ENCODE data around the gene ST3GAL2.

DNA sequence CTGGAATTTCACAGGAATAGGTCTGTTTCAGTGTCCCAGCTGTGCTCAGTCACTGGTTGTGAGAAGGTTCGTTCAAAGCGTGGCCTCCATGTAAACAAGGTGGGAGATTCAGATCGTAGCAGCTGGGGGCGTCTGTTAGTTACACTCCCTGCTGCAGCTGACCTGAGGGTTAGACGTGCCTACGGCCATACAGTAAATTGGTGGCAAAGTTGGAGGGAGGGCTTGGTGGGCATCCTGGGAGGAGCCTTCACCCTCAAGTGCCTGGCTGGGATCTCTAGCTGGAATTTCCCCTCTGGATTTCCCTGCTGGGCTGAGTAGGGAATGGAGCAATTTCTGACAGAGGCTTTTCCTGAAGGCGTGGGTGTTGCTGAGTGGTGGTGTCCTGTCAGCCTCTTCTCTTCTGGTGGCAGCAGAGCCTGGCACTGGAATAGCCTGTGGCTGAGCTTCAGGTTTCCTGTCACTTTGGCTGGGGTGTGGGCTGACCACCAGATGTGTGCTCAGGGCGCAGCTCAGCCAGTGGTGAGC, 21.9 kb upstream of the ST3GAL2 start:
- TF ChIP-seq ISL1 (CRISPR knock-in tag; IDR thresholded peaks at IDR 0.05) = no peak
- TF ChIP-seq ZFP3 (CRISPR knock-in tag; IDR thresholded peaks at IDR 0.05) = no peak
- TF ChIP-seq TCF4 (CRISPR knock-in tag; IDR thresholded peaks at IDR 0.05; ENCODE audit: borderline replicate concordance) = no peak
- TF ChIP-seq ZFP30 (CRISPR knock-in tag; IDR thresholded peaks at IDR 0.05) = no peak
- TF ChIP-seq BACH2 (CRISPR knock-in tag; IDR thresholded peaks at IDR 0.05; ENCODE audit: borderline replicate concordance) = no peak

Measured in SK-N-SH treated with all-trans-retinoic acid at 6 μM for 48 hours (cell line).